Stomach (tissue), 4 donors: ENCODE results near the gene CA12.

Experiments
- CTCF ChIP-seq, 7 experiments: fragments of 450-650 bp in 4 of 7; fragments of 200-600 bp in 3 of 7; sonication (generic) in 3 of 7; IDR thresholded peaks; one replicate each; pipeline ENCODE4 v1.5.1; 2016 to 2019; ENCODE audit warnings: antibody characterized with exemption in 7 of 7, control low read depth in 2 of 7, mild to moderate bottlenecking in 1 of 7
- EP300 ChIP-seq: sonication (generic); formaldehyde crosslinking; IDR thresholded peaks from one replicate; pipeline ENCODE4 v1.6.1; 2017; ENCODE audit warnings: antibody characterized with exemption
- POLR2A ChIP-seq, 4 donors: fragments of 450-650 bp; IDR thresholded peaks; one replicate each; pipeline ENCODE4 v1.6.1; 2016; ENCODE audit warnings: antibody characterized with exemption in 4 of 4, control low read depth in 2 of 4, mild to moderate bottlenecking in 1 of 4, moderate library complexity in 1 of 4
- POLR2AphosphoS5 ChIP-seq, 3 donors: sonication (generic); formaldehyde crosslinking; IDR thresholded peaks; one replicate each; pipeline ENCODE4 v1.6.1; 2016; ENCODE audit warnings: antibody characterized with exemption in 3 of 3

GRCh38 chr15:63330926-63331325 is 50.7 kb downstream of the CA12 start:
- no peak for TF ChIP-seq CTCF (IDR thresholded peaks at IDR 0.05)
- no peak for TF ChIP-seq POLR2AphosphoS5 (IDR thresholded peaks at IDR 0.05)
- TF ChIP-seq POLR2A (IDR thresholded peaks at IDR 0.05): no peak
- no peak for TF ChIP-seq EP300
